GM21423 (cell line): ENCODE results near the gene AKAP10.
"Not testable (repeated sequence)": the region's sequence is repeated elsewhere in the genome, so short reads cannot be mapped to it uniquely, and the experiment has no call there.

Experiments
- ATAC-seq: cut with Tn5 transposase; IDR thresholded peaks from one replicate; pipeline ENCODE4 v1.9.1; 2021; ENCODE audit warnings: mild to moderate bottlenecking, moderate library complexity; ENCODE audit not compliant: unreplicated experiment

The AKAP10 gene

GRCh38 chr17:19933628-19934027 lies 44.0 kb downstream of the AKAP10 start:
- ATAC-seq: no peak

GRCh38 chr17:19933221-19933620 lies 44.4 kb downstream of the AKAP10 start:
- no peak for ATAC-seq

DNA sequence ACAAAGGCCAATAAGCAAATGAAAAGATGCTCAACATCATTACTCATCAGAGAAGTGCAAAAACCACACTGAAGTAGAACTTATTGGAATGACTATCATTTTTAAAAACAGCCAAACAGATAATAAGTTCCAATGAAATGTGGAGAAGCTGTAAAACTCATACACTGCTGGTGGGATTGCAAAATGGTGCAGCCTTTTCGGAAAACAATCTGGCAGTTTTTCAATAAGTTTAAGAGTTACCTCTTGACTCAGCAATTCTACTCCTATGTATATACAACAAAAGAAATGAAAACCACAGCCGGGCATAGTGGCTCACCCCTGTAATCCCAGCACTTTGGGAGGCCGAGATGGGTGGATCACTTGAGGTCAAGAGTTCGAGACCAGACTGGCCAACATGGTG lies 49.3 kb downstream of the AKAP10 start:
- no peak for ATAC-seq

DNA sequence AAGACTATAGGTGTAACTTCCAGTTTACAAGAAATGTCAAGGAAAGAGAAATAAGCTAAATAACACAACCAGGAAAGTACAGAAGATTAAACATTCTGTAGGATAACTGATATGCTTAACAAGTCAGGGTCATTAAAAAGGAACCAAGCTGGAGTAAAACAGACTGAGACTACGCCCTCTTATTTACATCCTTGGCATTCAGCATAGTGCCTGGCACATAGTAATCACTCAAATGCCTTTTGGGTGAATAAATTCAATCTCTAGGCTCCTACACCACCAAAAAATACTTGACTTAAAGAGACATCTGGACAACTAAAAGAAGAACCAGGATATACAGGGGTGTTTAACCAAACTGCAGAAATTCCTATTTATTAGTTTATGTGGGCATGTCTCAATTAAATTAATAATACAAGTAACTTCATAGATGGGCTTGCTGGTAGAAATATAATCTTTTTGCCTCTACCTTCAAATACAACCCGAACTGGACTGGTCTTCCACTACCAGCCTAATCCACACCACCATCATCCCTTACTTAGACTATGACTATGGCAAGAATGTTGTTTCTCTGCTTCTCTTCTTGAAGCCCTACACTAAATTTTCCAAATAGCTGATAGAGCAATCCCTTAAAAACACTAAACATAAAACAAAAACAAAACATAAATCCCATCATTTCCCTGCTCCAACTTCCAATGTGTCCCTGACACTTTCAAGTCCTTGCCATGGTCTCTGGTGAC lies 62.2 kb downstream of the AKAP10 start:
- ATAC-seq: no peak

DNA sequence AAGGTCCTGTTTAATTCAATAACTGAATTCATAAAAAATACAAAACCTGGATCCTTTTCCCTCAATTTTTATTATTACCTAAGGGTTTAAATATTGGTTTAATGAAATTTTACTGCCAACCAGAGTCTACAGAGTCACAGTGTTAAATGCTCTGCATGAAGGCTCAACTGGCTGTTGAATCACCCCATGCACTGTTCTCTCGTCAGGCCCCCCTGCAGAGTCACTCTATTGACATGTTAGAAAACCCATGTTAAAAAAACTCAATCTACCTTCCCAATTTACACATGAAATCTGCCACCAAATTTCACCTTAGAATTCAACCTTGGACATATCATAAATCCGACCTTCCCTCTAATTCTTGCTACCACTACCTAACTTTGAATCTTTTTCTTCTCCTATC lies 66.6 kb downstream of the AKAP10 start:
- ATAC-seq: no peak

DNA sequence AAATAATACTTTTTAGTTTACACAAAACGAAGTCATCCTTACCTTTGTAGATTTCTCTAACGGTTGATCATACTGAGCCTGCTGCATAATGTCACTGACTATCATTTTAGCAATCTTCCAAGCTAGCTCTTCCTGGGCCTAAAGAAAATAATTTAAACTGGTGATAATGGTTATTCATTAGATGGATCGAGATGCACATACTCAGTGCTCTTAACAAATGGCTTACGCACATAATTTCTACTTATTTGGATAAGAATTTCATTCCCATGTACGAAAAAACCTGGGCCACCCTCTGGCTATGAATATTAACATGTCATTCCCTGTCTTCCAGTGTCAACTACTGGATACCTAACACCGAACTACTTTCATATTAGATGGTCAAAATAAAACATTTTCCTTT lies 68.5 kb downstream of the AKAP10 start:
- no peak for ATAC-seq

- no peak for ATAC-seq
These were observed 72.1 kb downstream of the AKAP10 start for GRCh38 chr17:19905502-19905901.

- no peak for ATAC-seq
These were observed 72.7 kb downstream of the AKAP10 start for GRCh38 chr17:19904924-19905323.

- ATAC-seq: no peak
These were observed 73.2 kb downstream of the AKAP10 start for GRCh38 chr17:19904412-19904811.

GRCh38 chr17:19900809-19901208 lies 76.8 kb downstream of the AKAP10 start:
- no peak for ATAC-seq

GRCh38 chr17:19897903-19898302 lies 79.7 kb downstream of the AKAP10 start:
- no peak for ATAC-seq

DNA sequence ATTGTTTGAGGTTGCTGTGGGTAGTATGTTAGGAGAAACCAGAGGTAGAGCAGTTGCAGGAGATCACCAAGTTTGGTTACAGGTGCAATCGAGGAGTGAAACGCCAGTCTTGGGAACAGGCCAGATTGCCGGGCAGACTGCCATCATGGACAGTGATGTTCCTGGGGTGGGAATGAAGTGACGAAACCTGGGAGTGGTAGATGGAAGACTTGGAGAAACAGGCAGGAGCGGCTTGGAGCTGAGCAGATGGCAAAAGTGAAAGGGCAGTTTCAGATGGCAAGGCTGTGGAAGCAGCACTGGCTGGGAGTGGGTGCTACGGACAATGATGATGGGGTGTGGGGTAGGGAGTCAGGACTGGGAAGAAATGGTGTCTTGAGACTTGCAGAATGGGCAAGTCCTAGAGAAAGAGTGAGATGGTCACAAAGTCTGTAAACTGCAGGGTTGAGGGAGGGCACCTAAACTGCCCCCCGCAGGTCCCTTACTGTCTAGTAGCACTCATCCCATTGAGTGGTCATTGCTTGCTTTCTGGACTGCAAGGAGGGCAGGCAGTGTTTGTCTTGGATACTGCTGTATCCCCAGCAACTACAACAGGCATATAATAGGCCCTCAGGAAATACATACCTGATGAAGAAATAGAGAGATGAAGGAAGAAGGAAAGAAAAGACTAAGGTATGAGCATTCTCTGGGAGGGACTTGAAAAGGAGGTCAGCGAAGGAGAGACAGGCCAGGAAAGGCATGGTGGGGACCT lies 80.4 kb downstream of the AKAP10 start:
- ATAC-seq: no peak

DNA sequence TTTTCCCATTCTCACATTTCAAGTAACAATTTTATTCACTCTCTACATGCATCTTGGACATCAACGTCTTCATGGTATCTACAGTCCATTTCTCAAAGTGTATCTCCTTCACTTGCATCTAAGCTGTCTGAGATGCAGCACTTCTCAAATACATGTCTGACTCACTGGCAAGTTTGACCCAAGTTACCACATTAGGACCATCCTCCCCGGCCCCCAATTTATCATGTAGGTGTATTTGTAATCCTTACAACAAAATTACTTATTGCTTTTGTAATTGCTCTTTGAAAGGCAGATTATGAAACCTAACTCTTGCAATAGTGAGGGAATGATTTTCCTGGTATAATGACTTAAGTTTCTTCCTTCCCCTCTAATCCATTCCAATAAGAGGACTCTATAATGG lies 80.9 kb downstream of the AKAP10 start:
- ATAC-seq: no peak

DNA sequence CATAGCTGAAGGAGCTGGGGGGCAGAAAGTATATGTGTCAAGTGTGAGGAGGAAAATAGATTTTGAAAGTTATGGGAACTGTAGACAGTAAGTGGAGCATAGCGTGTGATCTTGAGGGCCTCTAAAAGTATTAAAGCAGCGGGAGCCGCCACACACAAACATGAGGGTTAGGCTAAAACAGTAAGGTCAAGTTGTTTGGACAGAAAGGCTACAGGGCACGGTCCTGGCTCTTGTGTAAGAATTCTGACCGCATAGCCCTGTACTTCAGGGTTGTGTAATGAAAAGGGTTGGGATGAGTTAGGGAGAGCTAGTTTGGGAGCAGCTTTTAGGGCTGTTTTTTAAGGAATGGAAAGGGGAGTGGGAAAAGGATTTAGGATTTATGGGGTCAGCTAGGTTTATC lies 87.1 kb downstream of the AKAP10 start:
- ATAC-seq: not testable (repeated sequence)

DNA sequence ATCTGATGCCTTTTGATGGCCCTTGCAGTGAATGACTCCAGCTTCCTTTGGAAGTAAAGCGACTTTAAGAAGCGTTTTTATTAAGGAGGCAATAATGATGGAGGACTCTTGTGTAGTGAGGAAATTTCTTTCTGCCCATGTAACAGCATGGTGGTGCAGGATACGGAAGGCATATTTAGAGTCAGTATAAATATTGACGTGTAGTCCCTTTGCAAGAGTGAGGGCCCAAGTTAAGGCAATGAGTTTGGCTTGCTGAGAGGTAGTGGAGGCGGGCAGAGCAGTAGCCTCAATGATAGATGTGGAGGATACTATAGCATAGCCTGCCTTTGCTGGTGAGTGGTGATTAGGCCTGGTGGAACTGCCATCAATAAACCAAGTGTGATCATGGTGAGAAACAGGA lies 87.6 kb downstream of the AKAP10 start:
- ATAC-seq: not testable (repeated sequence)

- ATAC-seq: no peak
These were observed 91.5 kb downstream of the AKAP10 start for GRCh38 chr17:19886116-19886515.

DNA sequence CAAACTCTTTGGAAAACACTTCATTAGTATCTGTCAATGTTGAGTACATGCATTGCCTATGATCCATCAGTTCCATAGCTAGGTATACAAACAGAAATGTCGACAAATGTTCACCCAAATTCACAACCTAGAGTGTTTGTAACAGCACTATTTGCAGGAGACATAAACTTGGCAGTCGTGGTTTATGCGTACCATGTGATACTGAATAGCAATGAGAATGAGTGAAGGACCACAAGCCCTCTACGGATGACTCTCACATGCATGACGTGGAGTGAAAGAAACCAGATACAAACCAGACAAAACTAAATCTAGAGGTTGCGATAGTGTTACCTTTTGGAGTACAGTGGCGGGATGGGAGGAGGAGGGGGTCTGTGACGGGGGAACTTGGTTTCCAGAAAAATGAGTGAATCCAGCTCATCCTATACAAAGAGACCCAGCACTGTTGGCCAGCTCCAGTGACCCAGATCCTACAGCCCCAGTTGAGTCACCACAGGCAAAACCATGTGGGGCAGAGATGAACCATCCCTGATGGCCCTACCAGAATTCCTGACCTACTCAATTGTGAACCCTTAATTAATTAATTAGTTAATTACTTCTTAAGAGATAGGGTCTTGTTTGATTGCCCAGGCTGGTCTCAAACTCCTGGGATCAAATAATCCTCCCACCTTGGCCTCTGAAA lies 94.0 kb downstream of the AKAP10 start:
- no peak for ATAC-seq

DNA sequence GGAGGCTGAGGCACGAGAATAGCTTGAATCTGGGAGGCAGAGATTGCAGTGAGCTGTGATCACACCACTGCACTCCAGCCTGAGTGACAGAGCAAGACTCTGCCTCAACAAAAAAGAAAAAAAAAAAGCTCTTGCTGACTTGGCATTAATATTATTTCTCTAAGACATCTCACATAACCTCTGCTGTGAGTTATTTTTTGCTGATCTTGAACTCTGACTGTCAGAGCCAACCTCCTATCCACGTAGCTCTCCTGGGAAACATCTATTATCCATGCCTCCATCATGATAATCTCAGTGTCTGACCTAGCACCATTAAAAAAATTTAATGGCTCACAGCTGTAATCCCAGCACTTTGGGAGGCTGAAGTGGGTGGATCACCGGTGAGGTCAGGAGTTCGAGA lies 97.2 kb downstream of the AKAP10 start:
- no peak for ATAC-seq

DNA sequence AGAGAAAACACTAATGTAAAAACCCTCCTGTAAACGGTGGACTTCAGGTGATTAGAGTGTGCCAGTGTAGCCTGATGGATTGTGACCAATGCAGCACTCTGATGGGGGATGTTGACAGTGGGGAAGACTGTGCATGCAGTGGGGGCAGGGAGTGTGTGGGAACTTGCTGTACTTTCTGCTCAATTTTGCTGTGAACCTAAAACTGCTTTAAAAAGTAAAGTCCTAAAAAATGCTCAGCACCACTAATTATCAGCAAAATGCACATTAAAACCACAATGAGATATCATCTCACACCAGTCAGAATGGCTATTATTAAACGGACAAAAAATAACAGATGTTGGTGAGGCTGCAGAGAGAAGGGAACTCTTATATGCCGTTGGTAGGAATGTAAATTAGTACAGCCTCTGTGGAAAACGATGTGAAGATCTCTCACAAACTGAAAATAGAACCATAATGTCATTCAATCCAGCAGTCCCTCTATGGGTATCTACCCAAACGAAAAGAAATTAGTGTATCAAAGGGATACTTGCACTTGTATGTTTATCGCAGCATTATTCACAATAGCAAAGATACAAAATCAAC lies 100.2 kb downstream of the AKAP10 start:
- no peak for ATAC-seq

- no peak for ATAC-seq
These were observed 101.0 kb downstream of the AKAP10 start for GRCh38 chr17:19876529-19877161.

- no peak for ATAC-seq
These were observed 103.4 kb downstream of the AKAP10 start for GRCh38 chr17:19874256-19874655.
